Measurements from ENCODE around the gene FAM234A. TPM values are rescaled to one million over a fixed set of nuclear protein-coding genes. Genes with fewer than 3 reads are reported as not detected.

Gene FAM234A
- total and polyA plus RNA-seq, 4 donors, result 24.1 to 39.7 (median 27.8) TPM

DNA sequence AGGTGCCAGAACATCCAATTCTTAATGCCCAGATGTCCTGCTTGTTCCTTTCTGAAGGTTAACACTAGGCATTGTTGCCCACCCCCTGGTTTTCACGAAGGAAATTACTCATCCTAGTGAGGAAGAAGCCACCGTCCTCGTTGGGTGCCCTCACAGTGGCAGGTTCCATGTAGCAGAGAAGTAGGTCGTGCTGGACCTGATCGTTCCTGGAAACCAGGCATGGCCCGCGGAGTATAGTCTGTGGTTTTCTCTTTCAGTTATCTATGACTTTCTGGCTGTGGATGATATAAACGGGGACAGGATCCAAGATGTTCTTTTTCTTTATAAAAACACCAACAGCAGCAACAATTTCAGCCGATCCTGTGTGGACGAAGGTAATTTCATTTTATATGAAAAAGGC lies 24.6 kb downstream of the FAM234A start:
- 87% methylated on average over 10 of the region's 10 CpGs for WGBS
- H3K9me3 ChIP-seq (ENCODE audit: control insufficient read depth in 4 of 4, low read length in 3 of 4), result no peaks in the 10 kb centered on the region
- no peak for TF ChIP-seq GABPA (IDR thresholded peaks at IDR 0.05 in 1 of 2, conservative IDR thresholded peaks at IDR 0.05 in 1 of 2)
- TF ChIP-seq, protein P1, sequence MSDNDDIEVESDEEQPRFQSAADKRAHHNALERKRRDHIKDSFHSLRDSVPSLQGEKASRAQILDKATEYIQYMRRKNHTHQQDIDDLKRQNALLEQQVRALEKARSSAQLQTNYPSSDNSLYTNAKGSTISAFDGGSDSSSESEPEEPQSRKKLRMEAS (IDR thresholded peaks at IDR 0.05), result no peak
- TF ChIP-seq, protein P2, sequence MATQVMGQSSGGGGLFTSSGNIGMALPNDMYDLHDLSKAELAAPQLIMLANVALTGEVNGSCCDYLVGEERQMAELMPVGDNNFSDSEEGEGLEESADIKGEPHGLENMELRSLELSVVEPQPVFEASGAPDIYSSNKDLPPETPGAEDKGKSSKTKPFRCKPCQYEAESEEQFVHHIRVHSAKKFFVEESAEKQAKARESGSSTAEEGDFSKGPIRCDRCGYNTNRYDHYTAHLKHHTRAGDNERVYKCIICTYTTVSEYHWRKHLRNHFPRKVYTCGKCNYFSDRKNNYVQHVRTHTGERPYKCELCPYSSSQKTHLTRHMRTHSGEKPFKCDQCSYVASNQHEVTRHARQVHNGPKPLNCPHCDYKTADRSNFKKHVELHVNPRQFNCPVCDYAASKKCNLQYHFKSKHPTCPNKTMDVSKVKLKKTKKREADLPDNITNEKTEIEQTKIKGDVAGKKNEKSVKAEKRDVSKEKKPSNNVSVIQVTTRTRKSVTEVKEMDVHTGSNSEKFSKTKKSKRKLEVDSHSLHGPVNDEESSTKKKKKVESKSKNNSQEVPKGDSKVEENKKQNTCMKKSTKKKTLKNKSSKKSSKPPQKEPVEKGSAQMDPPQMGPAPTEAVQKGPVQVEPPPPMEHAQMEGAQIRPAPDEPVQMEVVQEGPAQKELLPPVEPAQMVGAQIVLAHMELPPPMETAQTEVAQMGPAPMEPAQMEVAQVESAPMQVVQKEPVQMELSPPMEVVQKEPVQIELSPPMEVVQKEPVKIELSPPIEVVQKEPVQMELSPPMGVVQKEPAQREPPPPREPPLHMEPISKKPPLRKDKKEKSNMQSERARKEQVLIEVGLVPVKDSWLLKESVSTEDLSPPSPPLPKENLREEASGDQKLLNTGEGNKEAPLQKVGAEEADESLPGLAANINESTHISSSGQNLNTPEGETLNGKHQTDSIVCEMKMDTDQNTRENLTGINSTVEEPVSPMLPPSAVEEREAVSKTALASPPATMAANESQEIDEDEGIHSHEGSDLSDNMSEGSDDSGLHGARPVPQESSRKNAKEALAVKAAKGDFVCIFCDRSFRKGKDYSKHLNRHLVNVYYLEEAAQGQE (IDR thresholded peaks at IDR 0.05), result no peak
- no peak for TF ChIP-seq RXRA (IDR thresholded peaks at IDR 0.05)
- TF ChIP-seq, protein P3, sequence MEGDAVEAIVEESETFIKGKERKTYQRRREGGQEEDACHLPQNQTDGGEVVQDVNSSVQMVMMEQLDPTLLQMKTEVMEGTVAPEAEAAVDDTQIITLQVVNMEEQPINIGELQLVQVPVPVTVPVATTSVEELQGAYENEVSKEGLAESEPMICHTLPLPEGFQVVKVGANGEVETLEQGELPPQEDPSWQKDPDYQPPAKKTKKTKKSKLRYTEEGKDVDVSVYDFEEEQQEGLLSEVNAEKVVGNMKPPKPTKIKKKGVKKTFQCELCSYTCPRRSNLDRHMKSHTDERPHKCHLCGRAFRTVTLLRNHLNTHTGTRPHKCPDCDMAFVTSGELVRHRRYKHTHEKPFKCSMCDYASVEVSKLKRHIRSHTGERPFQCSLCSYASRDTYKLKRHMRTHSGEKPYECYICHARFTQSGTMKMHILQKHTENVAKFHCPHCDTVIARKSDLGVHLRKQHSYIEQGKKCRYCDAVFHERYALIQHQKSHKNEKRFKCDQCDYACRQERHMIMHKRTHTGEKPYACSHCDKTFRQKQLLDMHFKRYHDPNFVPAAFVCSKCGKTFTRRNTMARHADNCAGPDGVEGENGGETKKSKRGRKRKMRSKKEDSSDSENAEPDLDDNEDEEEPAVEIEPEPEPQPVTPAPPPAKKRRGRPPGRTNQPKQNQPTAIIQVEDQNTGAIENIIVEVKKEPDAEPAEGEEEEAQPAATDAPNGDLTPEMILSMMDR (IDR thresholded peaks at IDR 0.05; ENCODE audit: low read depth, low read length, missing input control), result no peak
- TF ChIP-seq EGR1 (IDR thresholded peaks at IDR 0.05; ENCODE audit: low read depth in 2 of 2), result no peak
- TF ChIP-seq HNF4G (IDR thresholded peaks at IDR 0.05), result no peak
- no peak for TF ChIP-seq JUND (IDR thresholded peaks at IDR 0.05)

DNA sequence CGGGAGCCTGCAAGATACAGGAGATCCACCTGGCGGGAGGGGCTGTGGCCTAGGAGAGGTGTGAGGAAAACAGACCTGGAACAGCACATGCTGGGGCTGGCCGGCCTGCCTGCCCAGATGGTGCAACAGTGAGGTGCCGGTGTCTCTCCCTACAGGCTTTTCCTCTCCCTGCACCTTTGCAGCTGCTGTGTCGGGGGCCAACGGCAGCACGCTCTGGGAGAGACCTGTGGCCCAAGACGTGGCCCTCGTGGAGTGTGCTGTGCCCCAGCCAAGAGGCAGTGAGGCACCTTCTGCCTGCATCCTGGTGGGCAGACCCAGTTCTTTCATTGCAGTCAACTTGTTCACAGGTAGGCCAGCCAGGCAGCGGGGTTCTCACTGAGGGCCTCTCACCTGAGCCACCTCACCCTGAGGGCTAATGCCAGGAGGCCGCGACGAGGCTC lies 25.2 kb downstream of the FAM234A start:
- Histone ChIP-seq H3K9me3 (ENCODE audit: control insufficient read depth in 4 of 4, low read length in 3 of 4) (no peaks in the 10 kb centered on the region), H3K4me1 (ENCODE audit: control insufficient read depth in 4 of 4, insufficient read depth in 4 of 4, low read length in 3 of 4) (no peaks in the 10 kb centered on the region), H3K4me3 (ENCODE audit: low read depth in 1 of 3, low read length in 3 of 3) (no peak overlapping the region), H3K27me3 (ENCODE audit: control insufficient read depth in 4 of 4, insufficient read depth in 4 of 4, low read length in 3 of 4) (no peaks in the 10 kb centered on the region), H3K27ac (ENCODE audit: low read depth in 1 of 2, low read length in 2 of 2) (no peak overlapping the region), H3K9ac (ENCODE audit: low read depth in 1 of 2, low read length in 2 of 2) (no peak overlapping the region), H3K36me3 (ENCODE audit: control insufficient read depth in 4 of 4, insufficient read depth in 3 of 4, low read depth in 1 of 4, low read length in 3 of 4) (peaks cover 6 to 55% (median 14%) of the 10 kb centered on the region in 4 donors)
- no peak for TF ChIP-seq FOXA2 (IDR thresholded peaks at IDR 0.05)
- TF ChIP-seq GABPA (IDR thresholded peaks at IDR 0.05 in 1 of 2, conservative IDR thresholded peaks at IDR 0.05 in 1 of 2), result no peak
- no peak for TF ChIP-seq EGR1 (IDR thresholded peaks at IDR 0.05; ENCODE audit: low read depth in 2 of 2)
- TF ChIP-seq SP1 (IDR thresholded peaks at IDR 0.05), result no peak
- no peak for TF ChIP-seq JUND (IDR thresholded peaks at IDR 0.05)
- TF ChIP-seq, protein P3 (IDR thresholded peaks at IDR 0.05; ENCODE audit: low read depth, low read length, missing input control), result no peak
- TF ChIP-seq, protein P2 (IDR thresholded peaks at IDR 0.05), result no peak
- no peak for TF ChIP-seq FOXA1 (IDR thresholded peaks at IDR 0.05)
- no peak for TF ChIP-seq YY1 (IDR thresholded peaks at IDR 0.05)
- no peak for TF ChIP-seq HNF4A (conservative IDR thresholded peaks at IDR 0.05)
- no peak for TF ChIP-seq TAF1 (conservative IDR thresholded peaks at IDR 0.05)
- no peak for TF ChIP-seq HNF4G (IDR thresholded peaks at IDR 0.05)
- no peak for TF ChIP-seq NR2F2 (IDR thresholded peaks at IDR 0.05)
- DNase-seq (ENCODE audit: low spot score), result no peak
- WGBS, result 92% methylated on average over 13 of the region's 13 CpGs

More for the DNA sequence above, 24.6 kb downstream of the FAM234A start:
- no peak overlapping the region for H3K4me3 ChIP-seq (ENCODE audit: low read depth in 1 of 3, low read length in 3 of 3)
- H3K27me3 ChIP-seq (ENCODE audit: control insufficient read depth in 4 of 4, insufficient read depth in 4 of 4, low read length in 3 of 4), result no peaks in the 10 kb centered on the region
- H3K27ac ChIP-seq (ENCODE audit: low read depth in 1 of 2, low read length in 2 of 2), result no peak overlapping the region
- no peaks in the 10 kb centered on the region for H3K4me1 ChIP-seq (ENCODE audit: control insufficient read depth in 4 of 4, insufficient read depth in 4 of 4, low read length in 3 of 4)
- H3K36me3 ChIP-seq (ENCODE audit: control insufficient read depth in 4 of 4, insufficient read depth in 3 of 4, low read depth in 1 of 4, low read length in 3 of 4), result peaks cover 6 to 55% (median 15%) of the 10 kb centered on the region in 4 donors
- H3K9ac ChIP-seq (ENCODE audit: low read depth in 1 of 2, low read length in 2 of 2), result no peak overlapping the region
- no peak for DNase-seq (ENCODE audit: low spot score)

Data from liver (tissue), 9 donors.